GM21825 (cell line): ENCODE results near the gene TSPAN10.

ENCODE experiments used
- ATAC-seq: cut with Tn5 transposase; IDR thresholded peaks from one replicate; pipeline ENCODE4 v1.9.1; 2021; ENCODE audit warnings: mild to moderate bottlenecking, moderate library complexity; ENCODE audit not compliant: unreplicated experiment

The TSPAN10 gene

DNA sequence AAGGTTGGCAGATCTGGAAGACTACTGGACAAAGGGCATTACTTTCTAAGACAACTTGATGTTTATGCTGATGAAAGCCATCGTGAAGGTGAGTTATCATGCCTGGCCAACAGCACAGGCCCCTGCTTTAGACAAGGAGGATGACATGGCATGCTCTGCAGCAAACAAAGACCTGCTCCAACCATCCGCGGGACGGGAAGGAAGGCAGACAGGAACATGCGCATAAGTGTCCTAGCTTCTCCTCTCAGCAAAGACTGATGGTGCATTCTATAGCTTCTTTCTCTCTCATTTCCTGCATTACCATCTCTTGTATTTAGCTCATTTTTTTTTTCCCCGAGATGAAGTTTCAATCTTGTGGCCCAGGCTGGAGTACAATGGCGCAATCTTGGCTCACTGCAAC lies 5.5 kb upstream of the TSPAN10 start:
- ATAC-seq: no peak

DNA sequence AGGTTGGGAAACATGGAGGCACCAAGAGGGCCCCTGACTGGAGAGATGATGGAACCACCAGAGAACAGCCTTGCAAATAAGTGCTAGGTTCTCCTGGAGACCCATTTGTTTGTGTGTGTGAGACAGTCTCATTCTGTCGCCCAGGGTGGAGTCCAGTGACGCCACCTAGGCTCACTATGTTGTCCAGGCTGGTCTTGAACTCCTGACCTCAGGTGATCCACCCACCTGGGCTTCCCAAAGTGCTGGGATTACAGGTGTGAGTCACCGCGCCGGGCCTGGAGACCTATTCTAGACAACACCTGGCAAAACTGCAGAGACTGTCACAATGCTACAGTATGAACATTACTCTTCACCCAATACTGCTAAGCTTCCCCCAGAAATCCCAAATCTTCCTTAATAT lies 1.6 kb upstream of the TSPAN10 start:
- ATAC-seq: no peak

DNA sequence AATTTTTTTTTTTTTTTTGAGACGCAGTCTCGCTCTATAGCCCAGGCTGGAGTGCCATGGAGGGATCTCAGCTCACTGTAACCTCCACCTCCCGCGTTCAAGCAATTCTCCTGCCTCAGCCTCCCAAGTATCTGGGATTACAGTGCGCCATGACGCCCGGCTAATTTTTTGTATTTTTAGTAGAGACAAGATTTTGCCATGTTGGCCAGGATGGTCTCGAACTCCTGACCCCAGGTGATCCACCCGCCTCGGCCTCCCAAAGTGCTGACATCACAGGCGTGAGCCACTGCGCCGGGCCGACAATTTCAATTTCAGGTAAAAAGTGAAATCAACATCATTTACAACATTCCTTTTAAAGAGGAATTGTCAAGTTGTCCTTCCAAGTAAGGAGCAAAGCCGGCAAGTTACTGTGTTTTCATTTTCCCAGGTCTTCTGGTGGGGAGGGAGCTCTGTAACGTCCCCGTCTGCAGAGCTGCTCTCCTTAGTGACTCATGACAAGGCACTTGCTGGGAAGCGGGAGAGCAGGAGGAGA lies 957 bp upstream of the TSPAN10 start:
- ATAC-seq: peak; percentile 17

DNA sequence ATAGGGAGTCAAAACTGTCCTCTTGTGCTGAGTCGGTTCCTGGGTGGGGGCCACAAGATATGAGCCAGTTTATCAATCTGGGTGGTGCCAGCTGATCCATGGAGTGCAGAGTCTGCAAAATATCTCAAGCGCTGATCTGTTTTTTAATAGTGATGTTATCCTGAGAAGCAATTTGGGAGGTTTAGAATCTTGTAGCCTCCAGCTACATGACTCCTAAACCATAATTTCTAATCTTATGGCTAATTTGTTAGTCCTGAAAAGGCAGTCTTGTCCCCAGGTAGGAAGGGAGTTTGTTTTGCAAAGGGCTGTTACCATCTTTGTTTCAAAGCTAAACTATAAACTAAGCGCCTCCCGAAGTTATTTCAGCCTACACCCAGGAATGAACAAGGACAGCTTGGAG lies 1.7 kb downstream of the TSPAN10 start:
- no peak for ATAC-seq

DNA sequence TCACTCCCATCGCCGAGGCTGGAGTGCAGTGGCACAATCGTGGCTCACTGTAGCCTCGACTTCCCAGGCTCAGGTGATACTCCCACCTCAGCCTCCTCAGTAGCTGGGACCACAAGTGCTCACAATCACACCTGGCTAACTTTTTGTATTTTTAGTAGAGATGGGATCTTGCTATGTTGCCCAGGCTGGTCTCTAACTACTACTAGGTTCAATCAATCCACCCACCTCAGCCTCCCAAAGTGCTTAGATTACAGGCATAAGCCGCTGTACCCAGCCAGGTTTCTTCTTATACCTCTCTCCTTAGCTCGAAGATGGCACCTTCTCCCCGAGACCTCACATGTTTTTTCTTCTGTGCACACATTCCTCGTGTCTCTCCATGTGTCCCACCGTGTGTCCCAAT lies 3.0 kb downstream of the TSPAN10 start:
- ATAC-seq: no peak

DNA sequence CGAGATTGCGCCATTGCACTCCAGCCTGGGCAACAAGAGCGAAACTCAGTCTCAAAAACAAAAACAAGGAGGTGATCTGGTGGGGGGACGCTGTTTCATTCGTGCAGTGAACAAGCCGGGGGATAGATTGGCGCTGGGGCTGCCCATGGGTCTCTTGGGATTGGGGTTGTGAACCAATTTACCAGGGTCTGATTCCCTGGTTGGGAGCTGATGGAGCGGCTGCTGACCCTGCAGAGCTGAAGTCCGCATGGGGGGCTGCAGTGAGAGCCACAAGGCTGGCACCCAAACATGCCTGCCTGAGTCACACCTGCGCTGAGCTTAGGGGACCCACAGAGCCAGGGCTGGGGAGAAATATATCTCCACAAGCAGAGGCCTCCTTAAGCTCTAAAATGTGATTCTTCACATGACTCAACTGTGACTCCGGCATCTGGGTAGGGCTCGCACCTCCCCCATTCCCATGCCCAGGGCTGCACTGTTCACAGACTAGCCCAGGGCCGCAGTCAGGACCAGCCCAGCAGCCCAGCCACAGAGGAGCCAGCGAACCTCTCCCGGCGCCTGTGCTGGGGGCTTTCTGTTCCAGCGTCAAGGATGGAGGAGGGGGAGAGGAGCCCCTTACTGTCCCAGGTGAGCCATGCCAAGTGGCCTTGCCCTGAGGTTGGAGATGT lies 5.0 kb downstream of the TSPAN10 start:
- no peak for ATAC-seq

DNA sequence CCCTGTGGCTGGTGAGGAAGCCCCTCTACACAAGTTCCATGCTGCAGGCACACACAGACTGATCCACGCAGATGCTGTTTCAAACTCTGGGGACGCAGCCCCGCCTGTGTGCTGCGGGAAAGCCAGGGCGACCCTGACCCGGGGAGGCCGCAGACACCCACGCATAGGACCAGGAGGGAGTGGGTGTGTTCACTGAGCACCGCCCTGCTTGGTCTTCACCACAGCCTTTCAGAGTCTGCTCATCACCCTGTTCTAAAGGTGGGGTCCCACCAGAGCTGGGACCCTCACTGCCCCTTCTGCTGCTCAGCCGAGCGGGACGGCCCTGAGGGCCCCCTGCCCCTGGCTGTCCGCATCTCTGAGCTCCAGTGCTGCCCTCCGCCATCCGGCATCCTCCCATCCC lies 7.5 kb downstream of the TSPAN10 start:
- ATAC-seq: no peak

DNA sequence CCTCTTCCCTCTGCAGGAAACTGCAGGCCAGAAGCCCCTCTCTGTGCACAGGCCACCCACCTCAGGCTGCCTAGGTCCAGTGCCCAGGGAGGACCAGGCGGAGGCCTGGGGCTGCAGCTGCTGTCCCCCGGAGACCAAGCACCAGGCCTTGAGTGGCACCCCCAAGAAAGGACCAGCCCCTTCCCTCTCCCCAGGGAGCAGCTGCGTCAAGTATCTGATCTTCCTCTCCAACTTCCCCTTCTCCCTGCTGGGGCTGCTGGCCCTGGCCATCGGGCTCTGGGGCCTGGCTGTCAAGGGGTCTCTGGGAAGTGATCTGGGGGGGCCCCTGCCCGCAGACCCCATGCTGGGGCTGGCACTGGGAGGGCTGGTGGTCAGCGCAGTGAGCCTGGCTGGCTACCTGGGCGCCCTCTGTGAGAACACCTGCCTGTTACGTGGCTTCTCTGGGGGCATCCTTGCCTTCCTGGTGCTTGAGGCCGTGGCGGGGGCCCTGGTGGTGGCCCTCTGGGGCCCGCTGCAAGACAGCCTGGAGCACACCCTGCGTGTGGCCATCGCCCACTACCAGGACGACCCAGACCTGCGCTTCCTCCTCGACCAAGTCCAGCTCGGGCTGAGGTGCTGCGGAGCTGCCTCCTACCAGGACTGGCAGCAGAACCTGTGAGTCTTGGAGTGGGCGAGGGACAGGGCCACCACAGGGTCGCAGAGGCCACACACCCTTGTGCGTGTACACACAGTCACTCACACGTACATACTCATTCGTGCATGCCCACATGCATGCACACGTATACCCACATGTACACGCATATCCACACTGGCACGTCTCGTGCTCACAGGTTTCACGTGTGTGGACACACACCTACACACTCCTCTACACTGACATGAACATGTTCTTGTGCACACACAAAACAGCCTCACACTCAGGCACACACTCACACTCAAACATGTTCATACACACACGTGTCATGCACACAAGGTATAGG lies 8.3 kb downstream of the TSPAN10 start:
- no peak for ATAC-seq

DNA sequence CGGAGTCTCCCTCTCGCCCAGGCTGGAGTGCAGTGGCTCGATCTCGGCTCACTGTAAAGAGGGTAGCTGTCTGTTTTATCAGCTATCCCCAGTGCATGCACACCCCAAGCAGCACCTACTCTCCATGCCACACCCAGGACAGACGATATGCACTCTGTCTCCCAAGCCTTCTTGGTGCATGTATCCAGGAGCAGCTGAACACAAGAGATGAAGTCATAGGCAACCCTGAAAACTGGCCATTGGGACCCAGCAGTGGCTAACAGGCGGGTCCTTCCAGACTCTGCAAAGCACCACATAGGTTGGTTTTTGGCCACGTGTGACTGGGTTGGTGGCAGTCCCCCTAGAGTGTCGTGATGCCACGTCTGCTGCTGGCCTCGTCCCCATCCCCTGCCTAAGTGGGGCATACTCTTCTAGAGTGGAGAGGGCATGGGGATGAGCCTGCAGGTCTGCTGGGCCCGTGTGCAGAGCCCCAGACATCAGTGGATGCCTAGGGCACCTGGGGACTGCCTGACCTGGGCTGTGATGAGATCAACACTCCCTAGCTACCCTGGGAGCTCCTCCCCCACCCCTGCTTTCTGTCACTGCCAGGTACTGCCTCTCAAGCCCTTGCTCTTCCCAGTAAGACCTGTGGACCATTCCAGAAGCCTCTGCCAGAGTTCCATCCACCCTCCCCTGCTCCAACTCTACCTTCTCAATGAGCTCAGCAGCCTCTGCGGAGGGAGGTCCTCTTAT lies 10.0 kb downstream of the TSPAN10 start:
- ATAC-seq: no peak

DNA sequence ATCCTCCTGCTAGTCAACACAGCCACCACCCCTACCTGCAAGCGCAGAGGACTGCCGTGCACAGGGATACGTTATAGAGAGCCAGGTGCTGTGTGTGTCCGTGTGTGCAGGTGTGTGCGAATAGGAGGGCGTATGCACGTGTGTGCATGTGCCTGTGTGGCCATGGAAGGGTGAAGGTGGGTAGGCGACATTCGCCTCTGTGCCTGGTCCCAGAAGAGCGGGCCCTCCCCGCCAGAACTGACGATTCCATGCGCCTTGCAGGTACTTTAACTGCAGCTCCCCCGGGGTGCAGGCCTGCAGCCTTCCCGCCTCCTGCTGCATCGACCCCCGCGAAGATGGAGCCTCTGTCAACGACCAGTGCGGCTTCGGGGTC lies 10.6 kb downstream of the TSPAN10 start:
- no peak for ATAC-seq

DNA sequence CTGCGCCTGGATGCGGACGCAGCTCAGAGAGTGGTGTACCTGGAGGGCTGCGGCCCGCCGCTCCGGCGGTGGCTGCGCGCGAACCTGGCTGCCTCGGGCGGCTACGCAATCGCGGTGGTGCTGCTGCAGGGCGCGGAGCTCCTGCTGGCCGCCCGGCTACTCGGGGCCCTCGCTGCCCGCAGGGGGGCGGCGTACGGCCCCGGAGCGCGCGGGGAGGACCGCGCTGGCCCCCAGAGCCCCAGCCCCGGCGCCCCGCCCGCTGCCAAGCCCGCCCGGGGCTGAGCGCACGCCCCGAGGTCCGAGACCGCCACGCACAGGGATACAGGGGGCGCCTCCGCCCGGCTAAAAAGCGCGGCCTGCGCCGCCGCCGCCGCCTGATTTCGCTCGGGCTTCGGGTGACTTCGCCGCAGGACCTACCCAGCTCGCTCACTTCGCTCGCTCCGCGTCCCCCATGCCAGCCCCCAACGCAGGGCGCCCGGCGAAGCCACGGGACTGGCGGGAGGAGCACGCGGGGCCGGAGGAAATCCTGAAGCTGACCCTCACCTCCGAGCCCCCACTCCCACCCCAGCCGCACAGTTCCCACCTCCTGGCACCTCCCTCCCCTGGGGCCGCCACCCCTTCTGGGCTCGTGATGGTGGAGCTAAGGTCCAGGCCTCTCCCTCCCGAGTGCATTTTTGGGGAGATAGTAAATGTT lies 11.2 kb downstream of the TSPAN10 start:
- ATAC-seq: no peak

DNA sequence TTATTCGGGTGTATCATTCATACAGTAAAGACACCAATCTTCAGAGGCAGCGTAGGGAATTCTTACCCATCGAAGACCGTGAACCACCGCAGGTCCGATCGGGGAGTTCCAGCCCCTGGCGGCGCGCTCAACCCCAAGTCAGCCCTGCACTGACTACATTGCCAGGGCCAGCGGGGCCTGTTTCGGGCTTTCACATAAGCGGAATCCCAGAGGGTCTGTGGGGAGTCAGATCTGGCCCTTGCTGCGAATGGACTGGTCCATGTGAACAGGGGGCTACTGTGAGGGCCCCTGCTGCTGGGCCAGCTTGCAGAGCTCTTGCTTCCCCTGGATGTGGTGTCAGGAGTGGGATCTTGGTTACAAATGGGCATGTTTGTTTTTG lies 11.7 kb downstream of the TSPAN10 start:
- ATAC-seq: no peak

DNA sequence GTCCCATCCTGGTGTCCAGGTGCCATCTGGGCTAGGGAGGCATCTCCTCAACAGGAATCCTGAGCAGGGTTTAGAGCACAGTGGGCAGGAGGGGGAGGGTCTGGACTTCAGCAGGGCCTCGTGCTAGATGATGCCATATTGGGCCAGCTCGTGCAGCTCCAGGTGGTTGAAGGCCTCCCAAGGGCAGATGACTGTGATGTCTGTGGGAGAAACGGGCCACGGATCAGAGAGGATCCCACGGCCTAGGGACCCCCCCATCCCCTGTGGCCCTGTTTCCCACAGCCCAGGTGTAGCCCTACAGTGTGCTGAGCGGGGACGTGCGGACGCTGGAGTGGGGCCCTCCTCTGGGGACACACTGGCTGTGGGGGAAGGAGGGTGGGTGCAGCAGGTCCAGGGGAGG lies 14.0 kb downstream of the TSPAN10 start:
- ATAC-seq: no peak

DNA sequence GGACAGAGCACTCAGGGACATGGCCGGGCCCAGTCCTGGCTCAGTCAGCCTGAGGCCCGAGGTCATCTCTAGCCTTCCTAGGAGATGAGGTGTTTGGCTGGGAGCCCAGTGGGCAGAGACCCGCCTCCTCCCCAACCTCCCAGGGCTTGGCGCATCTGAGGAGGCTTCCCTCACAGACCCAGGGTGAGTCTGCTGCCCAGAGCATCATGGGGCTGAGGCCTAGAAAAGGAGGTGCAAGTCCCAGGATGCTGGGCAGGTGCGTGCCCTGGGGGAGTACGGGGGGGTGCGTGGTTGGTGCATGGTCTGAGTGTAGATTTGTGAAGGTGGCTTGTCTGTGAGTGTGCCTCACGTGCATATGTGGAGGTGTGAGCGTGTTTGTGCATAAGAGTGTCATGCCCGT lies 14.7 kb downstream of the TSPAN10 start:
- no peak for ATAC-seq

DNA sequence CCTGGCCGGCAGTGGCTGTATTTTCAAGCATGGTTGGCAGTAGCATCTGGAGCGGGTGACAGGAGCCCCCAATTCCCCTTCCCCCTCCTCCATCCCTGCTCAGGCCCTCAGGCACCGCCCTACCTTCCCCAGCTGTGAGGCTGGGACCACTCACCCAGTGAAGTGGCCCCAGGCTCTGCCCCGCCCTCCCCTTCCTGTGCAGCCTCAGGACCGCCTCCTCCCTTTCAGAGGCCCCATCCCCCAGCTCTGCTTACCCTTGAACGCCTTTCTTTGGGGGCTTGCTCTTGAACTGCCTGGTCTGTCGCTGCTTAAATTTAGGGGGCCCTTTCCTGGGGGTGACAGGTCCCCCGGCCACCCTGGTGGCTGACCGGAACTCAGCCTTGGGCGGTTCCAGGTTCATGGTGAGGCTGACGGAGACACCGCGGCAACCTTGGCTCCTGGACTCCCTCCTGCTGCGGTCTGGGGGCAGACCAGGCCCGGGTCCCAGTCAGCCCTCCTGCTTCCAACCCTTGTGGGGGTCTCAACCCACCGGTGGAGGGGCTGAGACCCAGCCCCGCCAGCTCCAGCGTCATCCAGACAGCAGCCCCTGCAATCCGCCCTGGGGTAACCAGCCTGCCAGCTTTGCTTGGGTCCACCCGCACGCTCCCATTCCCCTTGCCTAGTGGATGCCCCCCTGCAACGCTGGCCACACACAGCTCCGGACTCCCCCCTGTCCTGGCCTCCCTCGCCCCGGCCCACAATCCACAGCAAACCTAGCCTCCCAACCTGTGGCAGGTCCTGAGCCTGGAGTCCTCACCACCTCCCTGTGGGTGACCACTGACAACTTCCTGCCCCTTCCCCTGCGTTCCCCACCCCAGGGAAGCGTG lies 16.1 kb downstream of the TSPAN10 start:
- ATAC-seq: no peak

DNA sequence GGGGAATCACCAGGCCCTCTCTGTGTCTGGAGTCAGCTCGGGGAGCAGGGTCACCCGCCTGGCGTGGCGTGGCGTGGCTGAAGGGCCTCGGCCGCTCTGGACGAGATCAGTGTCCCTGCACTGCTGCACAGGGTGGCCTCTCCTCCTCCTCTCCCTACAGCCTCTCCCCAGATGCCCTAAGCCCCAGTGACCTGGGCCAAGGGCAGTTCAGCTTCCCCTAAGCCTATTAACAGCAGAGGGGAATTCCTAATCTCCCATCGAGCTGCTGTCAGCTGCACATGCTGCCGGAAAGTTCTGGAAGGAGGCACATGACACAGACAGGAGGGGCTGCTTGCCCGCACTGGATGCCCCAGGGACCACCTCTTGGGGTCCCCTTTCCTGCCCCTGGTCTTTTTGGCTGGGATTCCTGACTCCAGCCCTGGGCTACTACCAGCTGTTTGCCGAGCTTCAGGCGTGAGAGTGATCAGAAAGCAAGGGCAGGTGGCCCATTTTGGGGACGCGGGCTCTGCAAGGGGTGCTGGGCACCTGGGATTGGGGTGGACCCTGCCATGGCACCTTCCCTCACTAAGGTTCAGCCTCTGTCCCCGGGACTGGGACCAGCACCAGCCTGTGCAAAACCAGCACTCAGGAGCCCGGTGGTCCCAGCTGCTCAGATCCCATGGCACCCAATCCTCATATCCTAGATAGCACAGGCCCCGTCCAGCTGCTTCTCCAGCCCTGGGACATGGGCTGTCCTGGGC lies 18.6 kb downstream of the TSPAN10 start:
- no peak for ATAC-seq

DNA sequence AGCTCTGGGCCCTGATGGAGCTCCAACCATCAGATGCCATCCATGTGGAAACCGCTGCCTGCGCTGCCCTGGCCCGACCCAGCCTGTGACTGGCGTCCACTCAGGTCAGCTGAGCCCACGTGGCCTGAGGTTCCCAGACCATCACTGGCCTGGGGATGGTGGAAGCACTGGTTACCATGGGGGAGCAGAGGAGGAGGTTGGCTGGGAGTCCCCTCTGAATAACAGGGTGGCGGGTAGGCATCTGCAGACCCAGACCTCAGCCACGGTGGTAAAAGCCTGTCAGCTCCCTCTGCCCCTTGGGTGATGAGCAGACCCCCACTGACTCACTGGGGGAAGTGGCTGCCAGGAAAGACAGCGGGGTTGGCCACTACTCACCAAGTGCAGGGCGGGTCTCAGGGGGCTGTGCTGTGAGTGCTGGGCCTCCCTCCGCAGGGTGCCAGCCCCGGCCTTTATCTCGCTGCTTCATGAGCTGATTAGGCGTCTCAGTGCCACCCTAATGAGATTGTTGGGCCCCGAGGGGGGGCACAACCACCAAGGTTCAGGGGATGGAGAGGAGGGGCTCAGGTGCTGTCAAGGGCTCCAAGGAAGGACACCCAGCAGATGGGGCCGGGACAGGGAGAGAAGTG lies 19.2 kb downstream of the TSPAN10 start, which contains the start of gene PDE6G:
Gene PDE6G, minus strand, starts transcription at position 425 of the 626 bp plus-strand sequence. CDS start 3,237 bp downstream, outside the sequence.
- ATAC-seq: no peak

DNA sequence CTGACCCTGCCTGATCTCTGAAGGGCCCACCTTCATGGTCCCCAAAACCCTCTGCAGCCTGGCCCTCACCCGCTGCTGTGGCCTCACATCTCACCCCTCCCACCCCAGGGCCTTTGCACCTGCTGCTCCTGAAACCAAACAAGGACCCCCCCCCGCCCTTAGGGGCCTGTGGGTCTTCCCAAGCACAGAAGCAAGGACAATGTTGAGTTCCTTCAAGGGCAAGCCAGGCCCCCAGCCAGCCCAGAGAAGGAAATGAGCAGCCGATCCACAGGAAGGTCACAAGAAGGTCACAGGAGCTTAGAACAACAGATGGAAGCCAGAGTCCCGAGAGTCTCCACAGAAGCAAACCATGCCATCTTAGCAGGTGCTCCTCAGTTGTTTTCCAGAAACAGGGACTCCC lies 19.8 kb downstream of the TSPAN10 start:
- ATAC-seq: no peak

DNA sequence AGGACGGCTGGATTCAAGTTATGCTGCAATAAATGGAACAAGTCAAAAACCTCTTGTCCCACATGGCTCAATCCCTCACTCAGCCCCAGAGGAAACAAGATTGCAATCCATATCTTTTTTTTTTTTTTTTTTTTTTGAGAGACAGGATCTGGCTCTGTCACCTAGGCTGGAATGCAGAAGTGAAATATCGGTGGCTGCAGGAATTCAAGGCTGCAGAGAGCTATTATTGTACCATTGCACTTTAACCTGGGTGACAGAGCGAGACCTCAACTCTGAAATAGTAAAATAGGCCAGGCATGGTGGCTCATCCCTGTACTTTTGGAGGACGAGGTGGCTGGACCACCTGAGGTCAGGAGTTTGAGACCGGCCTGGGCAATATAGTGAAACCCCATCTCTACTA lies 22.0 kb downstream of the TSPAN10 start:
- ATAC-seq: no peak
